COR-L47 (cell line): ENCODE data around the gene SELENOT.

Experiments used
- DNase-seq: peaks from one replicate; lab custom pipeline; 2025; lab: John Stamatoyannopoulos, UW

SELENOT gene

GRCh38 chr3:150662410-150663200 lies 59.5 kb downstream of the SELENOT start:
- DNase-seq = no peak

- DNase-seq = no peak
Measured at GRCh38 chr3:150663461-150663860, 60.3 kb downstream of the SELENOT start.

DNA sequence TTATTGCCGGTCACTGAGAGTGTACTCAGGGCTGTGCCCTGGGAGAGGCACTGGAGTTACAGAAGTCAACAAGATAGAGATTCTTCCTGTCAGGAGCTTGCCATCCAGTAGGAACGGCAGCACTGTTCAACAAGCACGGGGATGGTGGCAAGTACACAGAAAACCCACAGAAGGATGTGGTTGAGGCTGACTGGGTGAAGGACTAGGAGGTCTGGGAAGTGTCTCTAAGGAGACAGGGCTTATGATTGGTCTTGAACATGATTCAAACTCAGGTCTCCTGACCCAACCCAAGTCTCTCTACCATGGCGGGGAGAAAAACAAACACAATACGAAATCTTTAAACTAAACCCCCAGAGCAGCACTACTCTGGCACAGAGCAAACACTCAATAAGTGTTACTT lies 63.0 kb downstream of the SELENOT start:
- no peak for DNase-seq

- DNase-seq = no peak
Measured at GRCh38 chr3:150673966-150674365, 70.8 kb downstream of the SELENOT start.

GRCh38 chr3:150675587-150675986 lies 72.5 kb downstream of the SELENOT start:
- no peak for DNase-seq
